HG03571 (cell line): ENCODE measurements around the gene KLHL35.
"Not testable (repeated sequence)": the region's sequence is repeated elsewhere in the genome, so short reads cannot be mapped to it uniquely, and the experiment has no call there.

Experiments used
- ATAC-seq: cut with Tn5 transposase; IDR thresholded peaks from one replicate; pipeline ENCODE4 v1.9.1; 2021; ENCODE audit not compliant: unreplicated experiment

Gene KLHL35

DNA sequence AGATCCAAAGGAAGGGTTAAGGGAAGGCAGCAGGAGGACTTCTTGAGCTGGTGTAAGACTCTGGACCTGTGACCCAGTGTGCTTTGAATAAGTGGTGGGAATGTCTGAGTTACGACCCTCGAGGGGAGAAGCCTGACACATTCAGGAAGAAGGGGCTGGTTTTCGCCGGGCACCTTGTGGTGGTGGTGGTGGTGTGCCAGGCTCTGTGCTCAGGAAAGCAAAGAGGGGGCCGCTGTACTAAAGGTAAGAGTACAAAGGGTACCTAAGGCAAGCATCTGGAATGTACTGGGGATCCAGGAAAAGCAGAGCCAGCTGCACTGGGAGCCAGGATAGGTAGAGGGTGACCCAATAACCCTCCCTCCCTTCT lies 6.3 kb downstream of the KLHL35 start:
- no peak for ATAC-seq

DNA sequence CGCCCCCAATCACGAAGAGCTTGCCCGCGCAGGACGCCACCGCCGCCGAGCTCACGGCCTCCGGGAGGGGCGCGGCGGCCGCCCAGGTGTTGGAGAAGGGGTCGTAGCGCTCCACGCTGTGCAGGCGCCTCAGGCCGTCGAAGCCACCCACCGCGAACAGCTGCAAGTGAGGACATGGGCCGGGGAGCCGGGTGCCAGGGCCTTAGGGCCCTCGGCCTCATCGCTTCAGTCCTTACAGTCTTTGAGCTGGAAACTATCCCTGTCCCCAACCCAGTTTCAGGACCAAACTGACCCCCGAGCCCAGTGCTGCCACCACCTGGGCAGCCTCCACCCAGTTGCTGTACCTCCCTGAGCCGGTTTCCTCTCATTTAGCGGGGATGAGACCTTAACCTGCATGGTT lies 7.6 kb downstream of the KLHL35 start:
- ATAC-seq, result no peak

DNA sequence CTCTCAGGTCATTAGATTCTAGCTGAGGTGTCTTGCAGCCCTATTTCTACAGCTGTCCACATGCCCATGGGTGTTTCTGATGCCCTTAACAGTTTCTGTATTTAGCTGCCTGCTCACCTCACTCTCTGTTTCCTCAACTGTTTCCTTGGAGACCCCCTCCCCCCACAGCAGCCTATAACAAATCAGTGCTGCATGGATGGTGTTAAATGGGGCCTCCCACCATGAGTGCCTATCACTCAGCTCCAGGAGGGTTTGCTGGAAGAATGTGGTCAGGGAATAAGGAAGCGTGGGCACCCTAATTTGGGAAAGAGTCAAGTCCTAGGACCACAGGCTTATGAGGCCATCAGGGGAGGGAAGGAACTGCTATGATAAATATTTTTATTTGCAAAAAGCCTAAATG lies 8.6 kb downstream of the KLHL35 start:
- ATAC-seq, result no peak

DNA sequence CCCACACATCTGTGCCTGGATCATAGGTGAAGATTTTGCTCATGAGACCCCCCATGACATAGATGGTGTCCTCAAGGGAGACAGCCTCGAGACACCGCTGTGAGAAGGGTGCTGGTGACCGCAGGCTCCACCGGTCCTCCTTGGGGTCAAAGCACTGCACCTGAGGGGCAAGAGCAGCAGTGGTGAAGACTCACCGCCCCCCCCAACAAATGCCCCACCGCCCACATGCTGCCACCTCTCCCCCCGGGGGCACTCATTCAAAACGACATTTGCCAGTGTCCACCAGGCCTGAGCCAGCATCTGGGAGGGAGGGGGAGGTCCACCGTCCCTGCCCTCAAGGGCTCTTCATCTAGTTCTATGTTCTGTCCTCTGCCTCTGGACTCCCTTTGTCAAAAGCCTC lies 9.3 kb downstream of the KLHL35 start:
- ATAC-seq, result no peak

DNA sequence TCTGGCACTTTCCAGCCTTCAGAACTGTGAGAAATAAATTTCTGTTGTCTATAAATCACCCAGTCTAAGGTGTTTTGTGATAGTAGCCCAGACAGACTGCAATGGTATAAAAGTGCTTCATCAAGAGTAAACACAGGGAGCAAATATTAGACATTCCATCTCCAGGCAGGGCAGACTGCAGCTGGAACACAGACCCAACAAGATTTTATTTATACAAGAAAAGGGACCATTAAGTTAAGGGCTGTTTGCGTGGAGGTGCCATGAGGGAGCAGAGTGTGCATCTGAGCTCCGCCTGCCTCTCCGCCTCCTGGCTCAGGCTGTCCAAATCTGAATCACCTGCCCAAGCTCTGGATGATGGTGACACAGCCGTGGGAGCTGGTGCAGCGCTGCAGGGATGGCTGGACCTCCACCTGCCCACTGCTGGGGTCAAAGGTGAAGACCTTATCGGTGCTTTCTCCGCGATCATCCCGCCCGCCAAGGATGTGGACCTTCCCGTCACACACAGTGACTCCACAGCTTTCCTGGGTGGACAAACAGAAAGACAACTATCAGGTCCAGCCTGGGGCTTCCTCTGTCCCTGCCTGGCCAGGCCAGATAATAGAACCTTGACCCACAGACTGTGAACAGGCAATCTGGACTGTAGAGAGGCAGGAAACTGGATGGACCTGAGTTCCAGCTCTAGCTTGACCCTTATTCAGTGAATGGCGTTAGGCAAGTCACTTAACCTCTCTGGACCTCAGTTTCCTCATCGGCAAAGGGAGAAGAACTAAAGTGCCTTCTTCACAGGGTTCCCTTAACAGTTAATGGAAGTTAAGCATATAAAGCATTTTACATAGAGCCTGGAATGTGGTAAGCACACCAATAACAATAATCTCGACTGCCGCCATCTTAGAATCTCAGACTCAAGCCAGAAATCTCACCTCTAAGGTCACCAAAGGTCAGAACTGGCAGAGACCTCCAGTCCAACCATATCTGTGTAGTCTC lies 10.5 kb downstream of the KLHL35 start:
- ATAC-seq, result no peak

DNA sequence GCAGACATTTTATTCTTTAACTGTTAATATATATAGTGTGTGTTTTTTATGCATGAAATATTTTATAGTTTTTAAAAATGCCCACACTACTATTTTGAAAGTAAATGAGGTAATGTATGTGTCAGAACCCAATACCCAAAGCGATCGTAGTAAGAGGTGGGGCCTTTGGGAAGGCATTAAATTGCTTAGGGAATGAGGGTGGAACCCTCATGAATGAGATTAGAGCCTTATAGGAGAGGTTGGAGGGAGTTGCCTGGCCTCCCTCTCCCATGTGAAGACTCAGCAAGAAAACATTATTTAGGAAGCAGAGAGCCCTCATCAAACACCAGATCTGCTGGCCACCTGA lies 11.1 kb downstream of the KLHL35 start:
- no peak for ATAC-seq

DNA sequence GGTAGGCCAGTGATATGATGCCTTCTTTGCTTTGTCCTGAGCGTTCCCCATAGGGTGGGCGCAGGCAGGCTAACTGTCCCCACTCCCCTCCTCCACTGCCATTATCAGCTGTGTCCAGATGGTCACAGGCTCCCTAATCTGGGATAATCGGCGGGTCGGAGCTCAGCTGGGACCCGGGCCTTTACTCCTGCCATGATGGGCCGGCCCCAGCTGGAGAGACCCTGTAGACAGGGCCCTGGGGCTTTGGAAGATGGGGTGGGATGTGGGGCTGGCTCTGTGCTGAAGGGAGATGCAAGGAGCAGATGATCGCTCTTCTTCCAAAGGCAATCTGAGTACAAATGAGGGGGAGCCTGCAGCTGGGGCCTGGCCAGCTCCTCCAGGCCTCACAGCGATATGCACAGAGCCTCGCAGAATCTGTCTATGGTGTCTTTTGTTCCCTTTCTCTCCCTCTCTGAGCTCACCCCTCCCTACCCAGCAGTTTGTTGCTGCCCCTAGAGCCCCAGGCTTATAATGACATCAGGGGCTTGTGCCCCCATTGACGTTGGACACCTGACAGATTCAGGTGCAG lies 11.9 kb downstream of the KLHL35 start:
- ATAC-seq, result no peak

DNA sequence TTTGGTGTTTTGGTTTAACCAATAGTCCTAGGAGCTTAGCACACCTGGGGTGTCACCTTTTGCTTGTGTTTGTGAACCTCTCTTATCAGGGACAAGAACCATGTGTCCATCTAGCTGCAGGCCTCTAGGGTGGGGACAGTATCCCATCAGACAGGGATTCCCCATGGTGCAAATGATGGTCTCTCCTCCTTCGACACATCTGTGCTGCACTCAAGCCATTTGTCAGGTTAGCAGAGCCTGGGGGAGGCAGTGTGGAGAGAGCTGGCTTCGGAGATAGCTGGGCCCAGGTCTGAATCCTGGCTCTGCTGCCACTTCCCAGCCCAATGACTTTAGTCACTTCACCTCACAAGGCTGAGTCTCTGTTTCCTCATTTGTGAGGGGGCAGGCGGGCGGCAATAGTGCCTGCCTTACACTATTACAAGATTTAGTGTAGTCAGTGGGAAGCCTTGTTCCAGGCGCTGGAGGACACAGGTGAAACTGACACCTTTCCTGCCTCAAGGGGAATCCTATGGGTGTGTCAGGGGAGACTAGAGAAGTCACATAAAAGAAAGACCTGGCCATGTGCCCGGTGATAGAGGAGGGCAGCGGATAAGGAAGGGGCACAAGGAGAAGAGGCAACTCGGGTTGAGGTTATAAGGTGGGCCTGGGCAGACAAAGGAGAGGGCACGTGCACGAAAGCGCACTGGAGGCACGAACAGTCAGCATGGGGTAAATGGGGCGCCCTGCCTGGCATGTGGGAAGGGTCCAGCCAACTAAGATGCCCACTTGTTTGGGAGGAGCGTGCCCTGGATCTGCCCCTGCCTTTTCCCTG lies 12.6 kb downstream of the KLHL35 start:
- no peak for ATAC-seq

DNA sequence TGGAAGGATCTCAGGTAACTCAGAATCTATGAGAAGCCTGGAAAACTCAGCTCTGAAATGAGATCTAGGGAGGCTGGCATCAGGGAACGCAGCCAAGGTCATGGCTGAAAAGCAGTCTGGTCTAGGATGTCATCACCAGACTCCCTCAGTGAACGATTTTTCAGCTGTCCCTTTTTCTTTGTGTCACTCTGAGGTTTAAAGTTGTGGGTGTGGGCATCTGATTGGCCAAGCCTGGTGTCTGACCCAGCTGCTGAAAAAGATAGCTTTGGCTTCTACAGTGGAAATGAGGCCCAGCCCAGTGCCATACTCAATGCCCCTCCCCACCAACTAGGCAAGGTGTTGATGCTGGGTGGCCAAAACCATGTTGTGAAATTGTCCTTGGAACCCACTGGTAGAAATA lies 19.1 kb downstream of the KLHL35 start:
- no peak for ATAC-seq

DNA sequence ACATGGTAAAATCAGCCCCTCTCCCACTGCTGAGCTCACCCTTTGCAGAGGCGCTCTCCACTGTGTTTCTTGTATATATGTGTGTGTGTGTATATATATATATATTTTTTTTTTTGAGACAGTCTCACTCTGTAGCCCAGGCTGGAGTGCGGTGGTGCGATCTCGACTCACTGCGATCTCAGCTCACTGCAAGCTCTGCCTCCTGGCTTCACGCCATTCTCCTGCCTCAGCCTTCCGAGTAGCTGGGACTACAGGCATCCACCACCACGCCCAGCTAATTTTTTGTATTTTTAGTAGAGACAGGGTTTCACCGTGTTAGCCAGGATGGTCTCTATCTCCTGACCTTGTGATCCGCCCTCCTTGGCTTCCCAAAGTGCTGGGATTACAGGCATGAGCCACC lies 19.9 kb downstream of the KLHL35 start:
- ATAC-seq, result not testable (repeated sequence)

DNA sequence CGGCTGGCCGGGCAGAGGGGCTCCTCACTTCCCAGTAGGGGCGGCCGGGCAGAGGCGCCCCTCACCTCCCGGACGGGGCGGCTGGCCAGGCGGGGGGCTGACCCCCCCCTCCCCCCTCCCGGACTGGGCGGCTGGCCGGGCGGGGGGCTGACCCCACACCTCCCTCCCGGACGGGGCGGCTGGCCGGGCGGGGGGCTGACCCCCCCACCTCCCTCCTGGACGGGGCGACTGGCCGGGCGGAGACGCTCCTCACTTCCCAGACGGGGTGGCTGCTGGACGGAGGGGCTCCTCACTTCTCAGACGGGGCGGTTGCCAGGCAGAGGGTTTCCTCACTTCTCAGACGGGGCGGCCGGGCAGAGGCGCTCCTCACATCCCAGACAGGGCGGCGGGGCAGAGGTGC lies 23.0 kb downstream of the KLHL35 start:
- ATAC-seq, result not testable (repeated sequence)

DNA sequence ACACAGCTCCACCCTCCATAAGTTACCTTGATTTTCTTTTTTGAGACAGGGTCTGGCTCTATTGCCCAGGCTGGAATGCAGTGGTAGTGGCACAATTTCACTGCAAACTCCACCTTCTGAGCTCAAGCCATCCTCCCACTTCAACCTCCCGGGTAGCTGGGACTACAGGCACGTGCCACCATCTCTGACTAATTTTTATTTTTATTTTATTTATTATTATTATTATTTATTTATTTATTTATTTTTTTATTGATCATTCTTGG lies 24.1 kb downstream of the KLHL35 start:
- ATAC-seq, result no peak

DNA sequence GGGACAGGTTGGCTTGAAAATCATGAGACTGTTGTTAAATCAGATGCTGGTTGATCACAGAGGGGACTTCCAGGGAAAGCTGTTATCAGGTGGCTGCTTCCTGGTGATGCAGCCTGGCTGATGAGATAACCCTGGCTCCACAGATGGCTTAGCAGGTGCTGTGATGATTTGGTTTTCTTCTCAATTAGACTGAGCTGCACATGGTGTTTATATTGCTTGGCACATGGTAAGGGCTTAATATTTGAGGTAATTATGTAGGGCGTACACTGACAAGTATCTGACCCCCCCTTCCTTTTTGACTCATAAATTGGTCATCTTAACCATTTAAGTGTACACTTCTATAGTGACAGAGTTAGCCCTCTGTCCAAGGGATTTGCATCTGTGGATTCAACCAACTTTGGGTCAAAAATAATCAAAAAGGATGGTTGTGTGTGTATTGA lies 26.6 kb downstream of the KLHL35 start:
- ATAC-seq, result no peak

DNA sequence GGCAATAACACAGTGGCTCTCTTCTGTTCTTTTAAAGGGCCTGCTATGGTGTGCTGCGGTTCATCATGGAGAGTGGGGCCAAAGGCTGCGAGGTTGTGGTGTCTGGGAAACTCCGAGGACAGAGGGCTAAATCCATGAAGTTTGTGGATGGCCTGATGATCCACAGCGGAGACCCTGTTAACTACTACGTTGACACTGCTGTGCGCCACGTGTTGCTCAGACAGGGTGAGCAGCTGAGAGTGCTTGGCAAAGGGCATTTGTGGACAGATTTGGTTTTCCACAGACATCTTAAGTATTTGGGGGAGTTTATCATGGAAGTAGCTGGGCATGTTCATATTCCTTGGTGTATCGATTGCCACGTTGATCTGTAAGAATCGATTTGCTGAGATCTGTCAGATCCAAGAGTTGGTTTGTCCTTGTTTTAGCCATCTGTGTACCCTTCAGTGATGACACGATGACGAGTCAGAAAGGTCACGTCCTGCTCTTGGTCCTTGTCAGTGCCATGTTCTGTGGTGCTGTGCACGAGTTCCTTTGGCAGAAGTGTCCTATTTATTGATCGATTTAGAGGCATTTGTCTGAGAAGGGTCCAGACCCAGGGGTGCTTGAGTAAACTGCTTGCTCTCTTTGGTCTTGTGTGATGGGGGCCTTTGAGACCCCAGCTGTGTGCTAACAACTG lies 28.9 kb downstream of the KLHL35 start:
- no peak for ATAC-seq

DNA sequence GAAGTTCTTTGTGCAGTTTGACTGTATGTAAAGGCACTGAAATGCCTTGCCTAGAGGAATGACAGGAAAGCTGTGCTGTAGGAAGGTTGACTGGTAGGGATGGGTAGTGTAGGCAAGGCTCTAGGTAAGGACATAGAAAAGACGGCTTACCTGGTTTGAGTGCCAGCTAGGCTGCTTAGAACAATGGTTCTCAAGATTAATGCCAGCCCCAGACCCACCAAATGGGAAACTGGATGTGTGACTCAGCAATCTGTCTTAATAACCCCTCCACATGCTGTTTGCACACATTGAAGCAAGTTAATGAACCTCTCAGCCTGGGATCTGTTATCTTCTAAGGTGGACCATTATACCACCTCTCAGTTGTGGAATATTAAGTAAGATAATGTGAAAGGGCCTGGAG lies 30.0 kb downstream of the KLHL35 start:
- no peak for ATAC-seq

DNA sequence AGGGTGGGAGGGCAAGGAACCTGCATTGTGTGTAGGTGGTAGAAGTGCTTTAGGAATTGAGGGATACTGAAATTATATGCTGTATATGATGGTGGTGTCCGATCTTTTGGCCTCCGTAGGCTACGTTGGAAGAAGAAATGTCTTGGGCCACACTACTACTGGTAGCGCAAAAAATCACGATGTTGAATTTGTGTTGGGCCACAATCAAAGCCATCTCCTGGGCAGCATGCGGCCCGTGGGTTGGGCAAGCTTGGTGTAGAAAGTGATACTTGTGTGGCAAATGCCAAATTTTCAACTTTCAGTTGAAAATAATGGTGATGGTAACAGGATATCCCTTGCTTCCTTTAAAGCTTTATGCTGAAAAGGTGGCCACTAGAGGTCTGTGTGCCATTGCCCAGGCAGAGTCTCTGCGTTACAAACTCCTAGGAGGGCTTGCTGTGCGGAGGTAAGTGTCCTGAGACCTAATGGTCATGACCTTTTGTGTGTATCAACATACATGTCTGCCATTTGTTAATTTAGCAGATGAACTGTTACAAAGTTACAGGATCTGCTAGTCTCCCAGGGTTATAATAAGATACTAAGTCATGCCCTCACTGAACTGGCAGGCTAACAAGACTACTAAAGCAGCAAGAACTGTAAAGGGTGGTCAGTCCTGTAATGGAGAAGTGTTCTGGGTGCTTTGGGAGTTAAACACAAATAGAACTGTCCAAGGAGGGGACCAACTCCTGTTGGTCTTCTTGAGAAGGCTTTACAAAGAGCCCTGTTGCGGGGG lies 30.8 kb downstream of the KLHL35 start:
- ATAC-seq, result no peak

DNA sequence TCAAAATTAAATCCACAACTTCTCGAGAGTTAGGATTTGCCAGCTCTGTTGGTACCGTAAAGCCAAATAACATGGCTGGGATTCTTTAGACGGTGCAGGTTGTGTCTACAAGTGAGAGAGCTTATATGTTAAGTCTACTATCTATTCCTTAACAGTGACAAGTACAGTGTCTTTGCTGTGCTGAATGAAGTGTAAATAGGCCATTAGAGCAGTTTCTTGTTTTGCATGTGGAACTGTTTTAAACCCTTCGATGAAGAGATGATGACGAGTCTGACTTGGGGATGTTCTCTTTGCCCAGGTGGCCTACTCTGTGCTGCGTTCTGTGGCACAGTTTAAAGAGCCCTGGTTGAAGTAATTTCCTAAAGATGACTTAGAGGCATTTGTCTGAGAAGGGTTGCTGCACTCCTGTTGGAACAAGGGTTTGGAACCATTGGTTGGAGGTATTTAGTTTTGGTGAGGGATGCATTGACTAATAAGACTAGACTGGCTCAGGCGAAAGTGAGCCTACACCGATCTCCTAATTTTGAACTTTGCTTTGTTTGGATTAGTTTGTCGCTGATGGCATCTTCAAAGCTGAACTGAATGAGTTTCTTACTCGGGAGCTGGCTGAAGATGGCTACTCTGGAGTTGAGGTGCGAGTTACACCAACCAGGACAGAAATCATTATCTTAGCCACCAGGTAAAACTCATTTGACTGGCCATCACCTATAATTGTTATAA lies 32.7 kb downstream of the KLHL35 start:
- ATAC-seq, result no peak

DNA sequence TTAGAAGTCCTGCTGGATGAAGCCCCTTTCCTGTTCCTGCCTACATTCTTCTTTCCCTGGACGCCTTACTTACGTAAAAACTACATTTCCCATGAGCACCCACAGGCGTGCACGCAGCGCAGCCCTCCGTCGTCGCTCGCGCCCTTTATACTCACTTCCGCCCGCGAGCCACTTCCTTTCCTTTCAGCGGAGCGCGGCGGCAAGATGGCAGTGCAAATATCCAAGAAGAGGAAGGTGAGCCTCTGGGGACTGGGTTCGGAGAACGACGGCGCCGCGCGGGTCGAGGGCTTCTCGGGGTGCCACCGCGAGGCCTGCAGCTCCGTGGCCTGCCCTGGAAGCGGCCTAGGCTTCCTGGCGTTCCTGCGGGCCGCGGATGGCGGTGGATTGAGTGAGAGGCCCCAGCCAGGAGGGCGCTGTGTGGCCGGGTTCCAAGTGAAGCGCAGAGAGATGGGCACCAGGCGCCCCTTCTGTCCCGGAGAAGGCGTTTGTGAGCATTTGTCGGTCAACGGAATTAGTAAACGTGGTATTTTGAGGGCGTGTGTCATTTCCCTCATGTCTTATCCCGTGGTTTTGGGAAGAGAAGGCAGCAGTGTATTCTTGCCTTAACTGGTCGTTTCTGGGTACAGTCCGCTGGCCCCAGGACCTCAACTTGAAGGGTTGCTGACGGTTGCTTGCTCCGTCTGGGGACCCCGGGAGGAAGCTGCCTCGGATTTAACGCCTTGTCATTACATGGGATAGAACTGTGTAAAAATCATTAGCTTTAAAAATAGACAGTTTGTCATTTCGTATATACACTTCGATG lies 33.5 kb downstream of the KLHL35 start, which contains the start of gene RPS3:
Gene RPS3, plus strand, starts transcription at position 175 of the 802 bp plus-strand sequence. Its CDS starts 30 bp downstream, at position 205.
- ATAC-seq, result peak; percentile 87

DNA sequence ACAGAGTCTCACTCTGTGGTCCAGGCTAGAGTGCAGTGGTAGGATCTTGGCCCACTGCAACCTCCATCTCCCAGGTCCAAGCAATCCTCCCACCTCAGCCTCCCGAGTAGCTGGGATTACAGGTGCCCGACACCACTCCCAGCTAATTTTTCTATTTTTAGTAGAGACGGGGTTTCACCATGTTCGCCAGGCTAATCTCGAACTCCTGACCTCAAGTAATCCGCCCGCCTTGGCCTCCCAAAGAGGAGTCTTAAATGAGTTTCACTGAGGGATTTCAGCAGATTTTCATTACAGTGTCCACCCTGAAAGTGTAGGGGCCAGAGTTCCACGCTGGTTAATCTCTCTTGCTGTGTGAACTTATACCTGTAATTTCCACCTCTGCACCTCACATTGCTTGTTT lies 34.1 kb downstream of the KLHL35 start:
- ATAC-seq, result peak; percentile 5
